Endometrial microvascular endothelial cells (primary cell): ENCODE data around the gene RNU6-9. TPM values are rescaled to one million over a fixed set of nuclear protein-coding genes. Genes with fewer than 3 reads are reported as not detected.
"Not testable (repeated sequence)": the region's sequence is repeated elsewhere in the genome, so short reads cannot be mapped to it uniquely, and the experiment has no call there.

Experiments
- in situ Hi-C: cut with HindIII; loops from 2 replicates; pipeline ENCODE4 v1.10.0; 2017; ENCODE audit warnings: low sequenced_read_pairs, low pct_unique_long_range_greater_than_20kb; ENCODE audit errors: inconsistent ontology term
- total RNA-seq: library from RNA; depleted of rRNA; stranded (reverse); fragments of >200 nt; gene quantifications from one replicate; pipeline ENCODE4 v1.2.3, GENCODE V29; 2015; ENCODE audit errors: inconsistent ontology term

Gene RNU6-9
- total RNA-seq, 1 donor from 2014 or later, result not detected

DNA sequence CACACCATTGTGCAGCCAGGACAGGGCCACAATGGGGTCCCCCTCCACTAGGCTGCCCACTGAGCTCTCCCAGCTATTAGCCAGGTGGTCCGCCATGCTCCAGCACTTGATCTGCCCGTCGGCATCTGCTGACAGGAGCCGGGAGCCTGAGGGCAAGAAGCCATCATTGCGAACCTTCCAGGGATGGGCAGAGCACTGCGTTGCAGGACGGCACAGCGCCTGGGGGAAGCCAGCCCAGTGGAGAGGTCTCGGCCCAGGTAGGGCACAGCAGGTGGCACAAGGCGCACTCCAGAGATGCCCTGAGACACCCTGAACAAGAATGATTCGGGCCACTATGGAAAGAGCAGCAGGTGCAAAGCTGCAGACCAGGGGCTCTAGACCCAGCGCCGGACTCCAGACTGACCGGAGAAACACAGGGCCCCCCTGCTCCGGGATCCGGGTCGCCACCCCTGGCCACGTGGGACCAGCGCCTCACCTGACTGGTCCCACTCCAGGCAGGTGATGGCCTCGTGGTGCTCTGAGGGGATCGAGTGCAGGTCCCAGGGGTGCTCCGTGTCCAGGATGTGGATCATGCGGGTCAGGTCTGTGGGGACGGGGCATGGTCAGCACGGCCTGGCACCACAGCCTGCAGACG, 3.5 kb upstream of the RNU6-9 start:
- in situ Hi-C loops, result no loop called here

DNA sequence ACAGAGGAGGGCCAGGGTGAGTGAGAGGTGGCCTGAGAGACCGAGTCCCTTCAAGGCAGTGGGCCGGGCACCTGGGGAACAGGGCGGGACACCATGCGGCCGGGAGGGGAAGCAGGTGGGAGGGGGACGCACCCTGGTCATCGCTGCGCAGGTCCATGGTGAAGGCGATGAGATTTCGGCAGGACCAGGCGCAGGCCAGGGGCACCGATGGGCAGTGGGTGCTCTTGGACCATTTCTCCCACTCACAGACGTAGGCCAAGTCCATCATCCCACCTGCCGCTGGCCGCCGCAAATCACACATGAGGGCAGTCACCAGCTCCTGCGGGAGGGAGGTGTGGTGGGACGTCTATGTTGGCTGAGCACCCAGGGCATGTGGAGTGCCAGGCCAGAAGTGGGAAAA, 2.5 kb upstream of the RNU6-9 start:
- in situ Hi-C loops, result no loop called here

GRCh38 chr19:891421-892200, 1.7 kb upstream of the RNU6-9 start:
- in situ Hi-C loops, result not testable (repeated sequence)

DNA sequence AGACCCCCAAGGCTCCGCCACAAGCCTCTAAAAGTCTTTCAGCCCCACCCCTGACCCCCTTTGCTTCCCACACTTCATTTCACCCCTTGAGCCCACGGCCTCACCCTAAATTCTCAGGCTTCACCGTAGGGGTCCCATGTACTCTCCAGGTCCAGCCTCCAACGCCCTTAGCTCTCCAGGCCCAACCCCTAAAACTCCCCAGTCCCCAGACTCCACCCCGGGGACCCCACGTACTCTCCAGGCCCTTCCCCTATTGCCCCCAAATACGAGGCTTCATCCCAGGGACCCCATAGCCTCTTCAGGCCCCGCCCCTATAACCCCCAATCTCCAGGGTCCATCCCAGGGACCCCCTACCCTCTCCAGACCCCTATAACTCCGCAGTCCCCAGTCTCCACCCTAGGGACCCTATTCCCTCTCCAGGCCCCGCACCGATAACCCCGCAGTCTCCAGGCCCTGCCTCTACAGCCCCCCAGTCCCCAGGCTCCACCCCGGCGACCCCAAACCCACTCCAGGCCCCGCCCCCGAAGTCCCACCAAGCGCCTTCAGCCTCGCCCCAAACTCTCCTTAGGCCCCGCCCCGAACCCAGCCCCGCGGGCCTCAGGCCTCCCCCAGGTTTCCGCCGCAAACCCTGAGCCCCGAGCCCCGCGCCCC, 916 bp upstream of the RNU6-9 start:
- in situ Hi-C loops, result no loop called here

DNA sequence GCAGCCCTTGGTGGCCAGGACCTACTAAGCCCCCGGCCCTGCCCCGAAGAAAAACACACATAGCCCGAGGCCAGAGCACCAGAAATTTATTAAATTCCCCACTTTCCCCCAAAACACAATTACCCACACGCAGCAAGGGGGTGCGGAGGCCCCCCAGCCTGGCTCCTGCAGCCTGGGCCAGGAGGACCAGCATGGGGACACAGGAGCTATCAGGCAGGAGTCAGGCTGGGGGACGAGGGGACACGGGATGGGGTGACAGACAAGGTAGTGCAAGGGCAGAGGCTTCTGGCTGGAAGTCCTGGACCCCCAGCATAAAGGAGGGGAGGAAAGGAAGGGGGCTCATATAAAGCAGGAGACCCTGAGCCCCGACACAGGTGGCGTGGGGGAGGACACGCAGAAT, 3.1 kb downstream of the RNU6-9 start:
- in situ Hi-C loops, result no loop called here

- in situ Hi-C loops, result no loop called here
Observed at GRCh38 chr19:896999-897398, 3.7 kb downstream of the RNU6-9 start.

DNA sequence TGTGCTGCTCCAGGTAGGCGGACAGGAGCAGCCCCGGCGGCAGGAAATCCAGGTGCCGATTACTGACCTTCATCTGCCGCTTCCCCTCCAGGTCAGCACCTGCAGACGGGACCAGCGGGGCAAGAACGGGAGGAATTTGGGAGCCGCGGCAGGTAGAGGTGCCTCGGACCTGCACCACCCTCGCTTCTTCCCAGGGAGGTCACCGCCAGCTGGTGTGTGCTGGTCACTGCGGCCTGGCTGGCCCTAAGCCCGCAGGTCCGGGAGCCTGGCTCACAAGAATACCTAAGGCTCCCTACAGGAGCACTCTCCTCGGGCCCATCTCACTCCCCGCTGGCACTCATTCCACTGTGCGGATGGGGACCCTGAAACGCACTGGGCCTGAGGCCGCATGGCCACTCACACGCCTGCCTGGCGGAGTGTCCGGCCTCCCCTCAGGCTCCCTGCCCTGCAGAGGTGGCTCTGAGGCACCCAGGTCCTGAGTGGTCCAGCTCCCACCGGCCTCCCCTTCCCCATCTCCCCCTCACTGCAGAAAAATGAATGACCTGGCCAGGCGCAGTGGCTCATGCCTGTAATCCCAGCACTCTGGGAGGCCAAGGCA, 4.3 kb downstream of the RNU6-9 start:
- in situ Hi-C loops, result no loop called here

GRCh38 chr19:898663-899062, 5.4 kb downstream of the RNU6-9 start:
- in situ Hi-C loops, result no loop called here

GRCh38 chr19:899336-900042, 6.2 kb downstream of the RNU6-9 start:
- in situ Hi-C loops, result no loop called here

DNA sequence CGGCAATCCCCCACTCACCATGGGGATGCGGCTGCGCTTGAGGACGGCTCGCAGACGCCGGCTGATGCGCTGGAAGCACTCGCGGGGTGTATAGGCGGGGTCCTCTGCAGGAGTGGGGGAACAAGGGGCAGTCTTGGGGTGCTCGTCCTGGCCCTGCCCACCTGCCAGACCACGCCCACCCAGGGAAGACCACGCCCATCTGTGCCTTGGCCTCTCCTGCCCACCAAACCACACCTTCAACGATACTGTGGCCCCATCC, 6.7 kb downstream of the RNU6-9 start:
- in situ Hi-C loops, result no loop called here

GRCh38 chr19:900302-901111, 7.2 kb downstream of the RNU6-9 start:
- in situ Hi-C loops, result no loop called here

DNA sequence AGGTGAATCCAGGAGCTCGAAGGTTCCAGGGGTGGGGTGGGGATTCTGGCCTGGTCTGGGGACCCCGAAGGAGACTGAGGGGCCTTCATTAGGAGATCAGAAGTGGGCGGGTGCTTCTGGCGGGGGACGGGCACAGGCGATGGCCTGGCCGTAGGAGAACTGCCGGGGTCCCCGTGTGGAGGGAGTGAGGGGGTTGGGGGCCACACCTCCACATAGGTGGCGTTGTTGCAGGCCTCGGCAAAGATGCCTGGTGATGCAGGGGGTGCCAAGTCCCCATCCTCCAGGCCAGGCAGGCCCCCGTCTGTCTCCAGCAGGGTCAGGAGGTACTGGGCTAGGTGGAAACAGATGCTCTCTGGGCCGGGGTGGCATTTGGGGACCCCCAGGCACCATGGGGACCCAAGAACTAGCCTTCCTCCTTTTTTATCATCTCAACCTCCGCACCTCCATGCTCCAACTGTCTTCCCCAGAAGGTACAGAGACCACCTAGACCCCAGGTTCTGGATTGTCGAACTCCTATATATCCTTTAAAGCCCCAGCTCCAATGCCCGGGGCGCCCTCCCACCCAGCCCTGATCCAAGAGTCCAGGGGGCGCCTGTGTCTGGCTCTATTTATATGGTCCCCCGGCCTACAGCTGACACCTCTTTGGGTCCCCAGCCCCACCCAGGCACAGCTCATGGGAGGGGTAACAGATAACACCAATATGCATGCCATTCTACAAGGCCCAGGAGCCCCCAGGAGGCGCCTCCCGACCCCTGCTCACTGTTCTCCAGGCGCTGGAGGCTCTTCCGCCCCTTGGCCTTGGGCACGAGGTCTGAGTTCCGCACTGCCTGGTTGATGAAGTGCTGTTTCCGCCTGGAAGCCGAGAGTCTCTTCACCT, 8.2 kb downstream of the RNU6-9 start:
- in situ Hi-C loops, result no loop called here

- in situ Hi-C loops, result no loop called here
Observed at GRCh38 chr19:902093-902370, 8.7 kb downstream of the RNU6-9 start.

GRCh38 chr19:902446-903226, 9.4 kb downstream of the RNU6-9 start:
- in situ Hi-C loops, result no loop called here

GRCh38 chr19:903266-903797, 10.0 kb downstream of the RNU6-9 start:
- in situ Hi-C loops, result no loop called here

DNA sequence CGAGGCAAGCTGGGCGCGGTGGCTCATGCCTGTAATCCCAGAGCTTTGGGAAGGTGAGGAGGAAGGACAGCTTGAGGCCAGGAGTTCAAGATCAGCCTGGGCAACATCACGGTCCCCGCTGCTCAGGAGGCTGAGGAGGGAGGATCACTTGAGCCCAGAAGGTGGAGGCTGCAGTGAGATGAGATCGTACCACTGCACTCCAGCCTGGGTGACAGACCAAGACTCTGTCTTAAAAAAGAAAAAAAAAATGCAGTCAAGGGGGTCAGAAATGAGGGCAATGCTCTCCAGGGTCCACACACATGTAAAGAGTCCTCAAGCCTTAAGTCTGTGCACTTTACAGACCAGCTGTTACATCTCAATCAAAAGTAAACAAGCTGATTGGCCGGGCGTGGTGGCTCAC, 11.3 kb downstream of the RNU6-9 start:
- in situ Hi-C loops, result no loop called here

GRCh38 chr19:906480-906879, 13.2 kb downstream of the RNU6-9 start:
- in situ Hi-C loops, result no loop called here
